KMS-11 (cell line): ENCODE data around the gene PAQR5.

Experiments used
- H2AFZ ChIP-seq: fragments of 200-600 bp; sonication (generic); 2 replicates; pipeline ENCODE4 v1.6.1; 2016; ENCODE audit warnings: antibody characterized with exemption, mixed run types, low read depth
- H3K27ac ChIP-seq: fragments of 200-600 bp; sonication (generic); 2 replicates; pipeline ENCODE4 v1.6.1; 2016; ENCODE audit warnings: mild to moderate bottlenecking, mixed run types
- H3K27me3 ChIP-seq: fragments of 200-600 bp; sonication (generic); 2 replicates; pipeline ENCODE4 v1.6.1; 2017; ENCODE audit warnings: mild to moderate bottlenecking, low read depth, mixed run types, moderate library complexity; ENCODE audit not compliant: insufficient read depth
- H3K36me3 ChIP-seq: fragments of 200-600 bp; sonication (generic); 2 replicates; pipeline ENCODE4 v1.6.1; 2017; ENCODE audit warnings: mild to moderate bottlenecking, mixed run types; ENCODE audit not compliant: insufficient read depth
- H3K4me1 ChIP-seq: fragments of 200-600 bp; sonication (generic); 2 replicates; pipeline ENCODE4 v1.6.1; 2016; ENCODE audit warnings: mild to moderate bottlenecking, low read depth, mixed run types; ENCODE audit not compliant: poor library complexity, severe bottlenecking
- H3K4me2 ChIP-seq: fragments of 200-600 bp; sonication (generic); 2 replicates; pipeline ENCODE4 v1.7.0; 2016; ENCODE audit warnings: mild to moderate bottlenecking, mixed run types
- H3K4me3 ChIP-seq: fragments of 200-600 bp; sonication (generic); IDR thresholded peaks from 2 replicates; pipeline ENCODE4 v1.6.1; 2017; ENCODE audit warnings: low read depth, low read length, mixed read lengths; ENCODE audit not compliant: insufficient read depth
- H3K79me2 ChIP-seq: fragments of 200-600 bp; sonication (generic); 2 replicates; pipeline ENCODE4 v1.6.1; 2016; ENCODE audit warnings: low read depth, mixed run types; ENCODE audit not compliant: insufficient read depth
- H3K9ac ChIP-seq: fragments of 200-600 bp; sonication (generic); 2 replicates; pipeline ENCODE4 v1.6.1; 2016; ENCODE audit warnings: mild to moderate bottlenecking, mixed run types
- H4K20me1 ChIP-seq: fragments of 200-600 bp; sonication (generic); 2 replicates; pipeline ENCODE4 v1.6.1; 2016; ENCODE audit warnings: mild to moderate bottlenecking, mixed run types; ENCODE audit not compliant: insufficient read depth
- TF ChIP-seq, protein P1 (sequence below): fragments of 200-600 bp; sonication (generic); conservative IDR thresholded peaks from 2 replicates; pipeline ENCODE4 v1.6.1; 2017; ENCODE audit warnings: low read depth, mild to moderate bottlenecking, antibody characterized with exemption, low read length, moderate library complexity, mixed read lengths

Gene PAQR5

DNA sequence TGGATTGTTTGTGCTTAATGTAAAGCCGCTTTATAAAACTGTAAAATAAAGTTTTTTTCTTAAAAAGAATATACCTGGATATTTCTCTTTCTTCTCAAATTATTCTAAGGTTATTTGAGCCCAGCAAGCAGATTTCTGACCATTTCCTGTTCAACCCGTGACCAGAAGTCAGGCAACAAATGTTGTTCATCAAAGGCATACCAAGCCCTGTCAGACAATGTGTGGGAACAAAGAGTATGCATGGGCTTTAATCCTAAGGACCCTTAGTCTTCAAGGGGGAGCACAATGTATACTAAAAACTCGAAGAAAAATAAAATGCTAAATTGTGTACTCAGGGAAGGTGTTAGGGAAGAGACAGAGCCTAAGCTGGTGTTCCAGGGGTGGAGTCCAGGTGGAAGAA lies 26.6 kb upstream of the PAQR5 start:
- Histone ChIP-seq H3K27me3 (no peaks in the 10 kb centered on the region), H3K9ac (no peak overlapping the region), H4K20me1 (no peaks in the 10 kb centered on the region), H3K4me1 (peaks cover 24% of the 10 kb centered on the region), H3K27ac (no peak overlapping the region), H3K36me3 (no peaks in the 10 kb centered on the region), H2AFZ (no peak overlapping the region), H3K4me3 (no peak overlapping the region), H3K79me2 (no peaks in the 10 kb centered on the region), H3K4me2 (peak overlapping the region; percentile 15; the same call in 1 of the 2 replicates)
- TF ChIP-seq, protein P1, sequence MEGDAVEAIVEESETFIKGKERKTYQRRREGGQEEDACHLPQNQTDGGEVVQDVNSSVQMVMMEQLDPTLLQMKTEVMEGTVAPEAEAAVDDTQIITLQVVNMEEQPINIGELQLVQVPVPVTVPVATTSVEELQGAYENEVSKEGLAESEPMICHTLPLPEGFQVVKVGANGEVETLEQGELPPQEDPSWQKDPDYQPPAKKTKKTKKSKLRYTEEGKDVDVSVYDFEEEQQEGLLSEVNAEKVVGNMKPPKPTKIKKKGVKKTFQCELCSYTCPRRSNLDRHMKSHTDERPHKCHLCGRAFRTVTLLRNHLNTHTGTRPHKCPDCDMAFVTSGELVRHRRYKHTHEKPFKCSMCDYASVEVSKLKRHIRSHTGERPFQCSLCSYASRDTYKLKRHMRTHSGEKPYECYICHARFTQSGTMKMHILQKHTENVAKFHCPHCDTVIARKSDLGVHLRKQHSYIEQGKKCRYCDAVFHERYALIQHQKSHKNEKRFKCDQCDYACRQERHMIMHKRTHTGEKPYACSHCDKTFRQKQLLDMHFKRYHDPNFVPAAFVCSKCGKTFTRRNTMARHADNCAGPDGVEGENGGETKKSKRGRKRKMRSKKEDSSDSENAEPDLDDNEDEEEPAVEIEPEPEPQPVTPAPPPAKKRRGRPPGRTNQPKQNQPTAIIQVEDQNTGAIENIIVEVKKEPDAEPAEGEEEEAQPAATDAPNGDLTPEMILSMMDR: no peak

DNA sequence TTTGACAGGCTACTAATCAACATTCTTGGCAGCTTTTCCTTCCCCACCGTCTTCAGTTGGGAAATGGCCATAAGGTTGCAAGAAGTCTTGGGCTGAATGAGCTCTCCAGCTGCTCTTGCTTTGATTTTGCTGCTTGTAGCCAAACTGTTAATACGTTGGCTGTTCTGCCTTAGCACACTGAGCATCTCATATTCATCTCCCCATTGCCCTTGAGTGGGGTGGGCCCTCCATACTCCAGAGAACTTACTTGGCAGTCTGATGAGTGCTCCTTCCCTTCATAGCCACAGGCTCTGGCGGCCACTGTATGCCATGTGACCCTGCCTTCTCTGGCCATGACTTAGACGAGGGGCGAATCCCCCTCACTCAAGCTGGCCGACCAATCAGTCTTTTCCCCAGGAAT lies 25.8 kb upstream of the PAQR5 start:
- Histone ChIP-seq H4K20me1 (no peaks in the 10 kb centered on the region), H3K4me1 (peaks cover 24% of the 10 kb centered on the region), H3K27ac (no peak overlapping the region)

DNA sequence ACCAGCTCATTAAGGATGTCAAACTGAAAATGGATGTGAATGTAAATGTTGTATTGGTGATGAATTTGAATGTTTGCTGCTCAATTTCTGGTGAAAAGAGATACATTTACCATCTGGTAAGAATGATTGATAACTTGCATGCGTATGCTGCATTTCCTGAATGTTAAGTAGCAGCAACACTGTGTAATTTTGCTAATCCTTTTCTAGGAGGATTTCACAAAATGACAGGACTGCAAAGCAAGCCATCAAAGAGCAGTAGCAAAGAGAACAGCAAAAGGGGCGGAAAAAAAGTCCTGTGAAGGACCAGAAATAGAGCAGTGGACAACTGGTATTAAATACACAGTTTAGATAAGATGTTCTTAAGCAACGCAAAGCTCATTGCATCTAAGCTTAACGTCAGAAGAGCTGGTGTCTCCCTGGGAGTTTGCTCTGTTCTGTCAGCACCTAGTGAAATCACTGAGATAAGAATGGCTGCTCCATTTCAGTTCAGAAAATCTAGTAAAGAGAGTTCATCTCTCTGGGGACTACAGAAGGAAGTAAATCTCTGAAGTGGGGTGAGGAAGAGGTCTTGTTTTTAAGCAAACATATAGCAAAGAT lies 23.5 kb upstream of the PAQR5 start:
- H4K20me1 ChIP-seq: no peaks in the 10 kb centered on the region
- H3K27me3 ChIP-seq: no peaks in the 10 kb centered on the region
- no peak overlapping the region for H3K27ac ChIP-seq
- no peak overlapping the region for H3K4me3 ChIP-seq
- H2AFZ ChIP-seq: no peak overlapping the region
- H3K79me2 ChIP-seq: no peaks in the 10 kb centered on the region
- H3K36me3 ChIP-seq: no peaks in the 10 kb centered on the region
- H3K4me2 ChIP-seq: no peak overlapping the region
- TF ChIP-seq, protein P1: no peak
- H3K4me1 ChIP-seq: peaks cover 17% of the 10 kb centered on the region
- no peak overlapping the region for H3K9ac ChIP-seq

More for the DNA sequence above, 25.8 kb upstream of the PAQR5 start:
- no peaks in the 10 kb centered on the region for H3K36me3 ChIP-seq
- H2AFZ ChIP-seq: no peak overlapping the region
- H3K4me2 ChIP-seq: no peak overlapping the region
- no peak overlapping the region for H3K4me3 ChIP-seq
- TF ChIP-seq, protein P1: no peak
- no peaks in the 10 kb centered on the region for H3K27me3 ChIP-seq
- H3K9ac ChIP-seq: no peak overlapping the region
- H3K79me2 ChIP-seq: no peaks in the 10 kb centered on the region

DNA sequence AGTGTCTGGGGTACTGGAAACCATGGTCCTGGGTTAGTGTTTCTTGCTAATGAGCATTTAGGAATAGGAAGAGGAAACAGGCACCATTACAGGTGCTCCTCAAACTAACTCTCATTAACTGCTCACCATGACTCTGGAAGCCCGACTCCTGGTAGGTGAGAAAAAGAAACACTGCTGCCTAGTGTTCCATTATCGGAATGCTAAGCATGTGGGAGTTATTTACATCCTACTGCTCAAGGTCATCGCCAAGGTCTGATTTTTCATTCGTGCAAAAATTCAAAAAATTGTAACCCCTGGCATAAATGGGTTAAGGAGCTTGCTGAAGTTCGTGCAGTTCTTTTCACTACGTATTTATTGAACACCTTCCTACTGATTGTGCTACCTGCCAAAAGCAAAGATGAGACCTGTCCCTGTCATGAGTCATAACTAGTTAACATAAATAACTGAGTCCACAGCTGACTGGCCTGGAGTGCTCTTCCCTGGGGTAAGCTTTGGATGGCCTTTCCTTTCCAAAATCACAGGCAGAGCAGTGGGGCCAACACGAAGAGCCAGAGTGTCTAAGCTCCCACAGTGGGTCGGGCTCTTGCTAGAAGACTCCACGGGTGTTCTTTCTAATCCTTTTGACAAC lies 22.7 kb upstream of the PAQR5 start:
- Histone ChIP-seq H3K4me1 (peaks cover 16% of the 10 kb centered on the region), H3K36me3 (no peaks in the 10 kb centered on the region), H3K4me2 (no peak overlapping the region), H3K4me3 (no peak overlapping the region), H4K20me1 (no peaks in the 10 kb centered on the region), H3K27me3 (no peaks in the 10 kb centered on the region), H3K27ac (no peak overlapping the region), H3K79me2 (no peaks in the 10 kb centered on the region), H3K9ac (no peak overlapping the region), H2AFZ (no peak overlapping the region)
- TF ChIP-seq, protein P1: no peak
